OCI-LY3 (cell line): Measurements from ENCODE around the gene SUPT3H.

Experiments
- EZH2phosphoT487 ChIP-seq: fragments of 200-600 bp; shearing (Covaris generic); IDR thresholded peaks from 2 replicates; pipeline ENCODE4 v1.6.1; 2018; ENCODE audit warnings: antibody characterized with exemption, mixed run types, low read depth
- TF ChIP-seq, protein P1 (sequence below): fragments of 200-600, 300-600 bp; sonication (generic); IDR thresholded peaks from 2 replicates; pipeline ENCODE4 v1.5.1; 2014; ENCODE audit warnings: antibody characterized with exemption, low read length, low read depth

DNA sequence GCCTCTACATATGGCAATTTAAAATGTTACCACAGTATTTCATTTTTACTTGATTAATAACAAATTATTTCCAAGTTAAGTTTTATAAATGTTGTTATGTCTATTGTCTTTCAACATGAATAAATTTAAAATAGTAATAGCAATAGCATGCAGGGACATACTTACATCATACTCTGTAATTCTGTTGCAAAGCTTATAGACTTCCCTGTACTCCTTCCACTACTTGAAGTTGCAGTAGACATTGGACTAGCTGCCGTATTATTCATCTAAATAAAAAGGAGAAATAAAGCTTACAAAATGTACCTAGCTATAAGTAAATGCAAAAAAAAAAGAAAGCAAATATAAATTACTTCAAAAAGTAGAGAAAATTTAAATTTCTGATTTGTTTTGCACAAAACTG is 12.7 kb downstream of the SUPT3H start:
- TF ChIP-seq, protein P1, sequence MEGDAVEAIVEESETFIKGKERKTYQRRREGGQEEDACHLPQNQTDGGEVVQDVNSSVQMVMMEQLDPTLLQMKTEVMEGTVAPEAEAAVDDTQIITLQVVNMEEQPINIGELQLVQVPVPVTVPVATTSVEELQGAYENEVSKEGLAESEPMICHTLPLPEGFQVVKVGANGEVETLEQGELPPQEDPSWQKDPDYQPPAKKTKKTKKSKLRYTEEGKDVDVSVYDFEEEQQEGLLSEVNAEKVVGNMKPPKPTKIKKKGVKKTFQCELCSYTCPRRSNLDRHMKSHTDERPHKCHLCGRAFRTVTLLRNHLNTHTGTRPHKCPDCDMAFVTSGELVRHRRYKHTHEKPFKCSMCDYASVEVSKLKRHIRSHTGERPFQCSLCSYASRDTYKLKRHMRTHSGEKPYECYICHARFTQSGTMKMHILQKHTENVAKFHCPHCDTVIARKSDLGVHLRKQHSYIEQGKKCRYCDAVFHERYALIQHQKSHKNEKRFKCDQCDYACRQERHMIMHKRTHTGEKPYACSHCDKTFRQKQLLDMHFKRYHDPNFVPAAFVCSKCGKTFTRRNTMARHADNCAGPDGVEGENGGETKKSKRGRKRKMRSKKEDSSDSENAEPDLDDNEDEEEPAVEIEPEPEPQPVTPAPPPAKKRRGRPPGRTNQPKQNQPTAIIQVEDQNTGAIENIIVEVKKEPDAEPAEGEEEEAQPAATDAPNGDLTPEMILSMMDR = no peak
- no peak for TF ChIP-seq EZH2phosphoT487
